ENCODE results near the gene TBL1Y. TPM values are rescaled to one million over a fixed set of nuclear protein-coding genes. Genes with fewer than 3 reads are reported as not detected.

The TBL1Y gene
- polyA plus RNA-seq, 3 donors: not detected

DNA sequence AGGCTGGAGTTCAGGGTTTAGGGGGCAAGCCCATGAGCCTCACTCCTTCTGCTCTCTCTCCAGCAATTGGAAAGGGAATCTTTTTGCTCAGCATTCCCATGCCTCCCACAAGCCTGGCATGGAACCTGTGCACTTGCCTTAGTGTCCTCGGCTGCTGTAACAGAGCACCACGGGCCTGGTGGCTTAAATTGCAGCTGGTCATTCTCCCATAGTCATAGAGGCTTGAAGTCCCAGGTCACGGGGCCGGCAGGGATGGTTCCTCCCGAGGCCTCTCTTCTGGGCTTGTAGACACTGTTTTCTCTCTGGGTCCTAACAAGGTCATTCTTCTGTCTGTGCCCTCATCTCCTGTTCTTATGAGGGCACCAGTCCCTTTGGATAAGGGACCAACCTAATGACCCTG is 57.2 kb downstream of the TBL1Y start:
- Histone ChIP-seq H4K20me1 (ENCODE audit: insufficient read depth, low read length) (no peaks in the 10 kb centered on the region), H3K79me2 (ENCODE audit: insufficient read depth, low read length) (no peaks in the 10 kb centered on the region), H3K4me3 (replicated peaks in 1 of 3; ENCODE audit: low read depth in 2 of 3, low read length in 3 of 3) (no peak overlapping the region), H3K4me1 (ENCODE audit: control insufficient read depth in 1 of 2, insufficient read depth in 2 of 2, low read length in 2 of 2) (no peaks in the 10 kb centered on the region), H3K9me3 (replicated peaks in 1 of 2; ENCODE audit: control insufficient read depth in 1 of 2, insufficient read depth in 1 of 2, low read length in 2 of 2) (no peaks in the 10 kb centered on the region), H3K4me2 (replicated peaks; ENCODE audit: extremely low read depth, low read length, poor library complexity, severe bottlenecking) (no peak overlapping the region), H3K27ac (ENCODE audit: low read depth in 1 of 2, low read length in 2 of 2) (no peak overlapping the region), H3K36me3 (replicated peaks in 1 of 2; ENCODE audit: control insufficient read depth in 1 of 2, insufficient read depth in 2 of 2, low read length in 2 of 2) (no peaks in the 10 kb centered on the region), H2AFZ (ENCODE audit: insufficient read depth, low read depth, low read length, poor library complexity, severe bottlenecking) (no peak overlapping the region), H3K27me3 (ENCODE audit: control insufficient read depth in 2 of 2, insufficient read depth in 2 of 2, low read length in 2 of 2) (no peaks in the 10 kb centered on the region), H3K9ac (ENCODE audit: insufficient read depth, low read length, poor library complexity, severe bottlenecking) (no peak overlapping the region)
- H3K4me3 Mint-ChIP-seq: no peak overlapping the region
- H3K9me3 Mint-ChIP-seq: no peaks in the 10 kb centered on the region
- no peak for DNase-seq
- peaks cover 0 to 6% (median 3%) of the 10 kb centered on the region in 3 donors for H3K27me3 Mint-ChIP-seq (ENCODE audit: low read depth in 3 of 3)
- no peak overlapping the region for H3K27ac Mint-ChIP-seq
- WGBS (ENCODE audit: insufficient coverage): 100% methylated on average over 2 of the region's 5 CpGs
- H3K36me3 Mint-ChIP-seq: no peaks in the 10 kb centered on the region
- H3K4me1 Mint-ChIP-seq: no peaks in the 10 kb centered on the region
- intact Hi-C loops (cut with micrococcal nuclease): loop anchor here in 1 of 2 donors (10.0 kb wide), 1 partner anchor 117 kb away; no protein-coding TSS in a partner anchor
- TF ChIP-seq, protein P1, sequence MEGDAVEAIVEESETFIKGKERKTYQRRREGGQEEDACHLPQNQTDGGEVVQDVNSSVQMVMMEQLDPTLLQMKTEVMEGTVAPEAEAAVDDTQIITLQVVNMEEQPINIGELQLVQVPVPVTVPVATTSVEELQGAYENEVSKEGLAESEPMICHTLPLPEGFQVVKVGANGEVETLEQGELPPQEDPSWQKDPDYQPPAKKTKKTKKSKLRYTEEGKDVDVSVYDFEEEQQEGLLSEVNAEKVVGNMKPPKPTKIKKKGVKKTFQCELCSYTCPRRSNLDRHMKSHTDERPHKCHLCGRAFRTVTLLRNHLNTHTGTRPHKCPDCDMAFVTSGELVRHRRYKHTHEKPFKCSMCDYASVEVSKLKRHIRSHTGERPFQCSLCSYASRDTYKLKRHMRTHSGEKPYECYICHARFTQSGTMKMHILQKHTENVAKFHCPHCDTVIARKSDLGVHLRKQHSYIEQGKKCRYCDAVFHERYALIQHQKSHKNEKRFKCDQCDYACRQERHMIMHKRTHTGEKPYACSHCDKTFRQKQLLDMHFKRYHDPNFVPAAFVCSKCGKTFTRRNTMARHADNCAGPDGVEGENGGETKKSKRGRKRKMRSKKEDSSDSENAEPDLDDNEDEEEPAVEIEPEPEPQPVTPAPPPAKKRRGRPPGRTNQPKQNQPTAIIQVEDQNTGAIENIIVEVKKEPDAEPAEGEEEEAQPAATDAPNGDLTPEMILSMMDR (IDR thresholded peaks at IDR 0.05): no peak

GRCh38 chrY:6968191-6968590 is 57.7 kb downstream of the TBL1Y start:
- no CpG with 5 or more reads among the region's 1 CpG for WGBS (ENCODE audit: insufficient coverage)
- H3K9me3 Mint-ChIP-seq: no peaks in the 10 kb centered on the region

More at GRCh38 chrY:6968191-6968590, 57.7 kb downstream of the TBL1Y start:
- H3K36me3 Mint-ChIP-seq: no peaks in the 10 kb centered on the region
- H3K27ac Mint-ChIP-seq: no peak overlapping the region
- intact Hi-C loops (cut with micrococcal nuclease): loop anchor here in 1 of 2 donors (10.0 kb wide), 1 partner anchor 117 kb away; no protein-coding TSS in a partner anchor
- no peak overlapping the region for H3K4me3 ChIP-seq (replicated peaks in 1 of 3; ENCODE audit: low read depth in 2 of 3, low read length in 3 of 3)
- TF ChIP-seq, protein P1 (IDR thresholded peaks at IDR 0.05): no peak
- H3K4me2 ChIP-seq (replicated peaks; ENCODE audit: extremely low read depth, low read length, poor library complexity, severe bottlenecking): no peak overlapping the region
- no peaks in the 10 kb centered on the region for H3K4me1 ChIP-seq (ENCODE audit: control insufficient read depth in 1 of 2, insufficient read depth in 2 of 2, low read length in 2 of 2)
- no peaks in the 10 kb centered on the region for H3K4me1 Mint-ChIP-seq
- no peak overlapping the region for H3K4me3 Mint-ChIP-seq
- H3K9ac ChIP-seq (ENCODE audit: insufficient read depth, low read length, poor library complexity, severe bottlenecking): no peak overlapping the region
- no peaks in the 10 kb centered on the region for H3K36me3 ChIP-seq (replicated peaks in 1 of 2; ENCODE audit: control insufficient read depth in 1 of 2, insufficient read depth in 2 of 2, low read length in 2 of 2)
- DNase-seq: no peak
- no peak overlapping the region for H3K27ac ChIP-seq (ENCODE audit: low read depth in 1 of 2, low read length in 2 of 2)
- no peaks in the 10 kb centered on the region for H3K9me3 ChIP-seq (replicated peaks in 1 of 2; ENCODE audit: control insufficient read depth in 1 of 2, insufficient read depth in 1 of 2, low read length in 2 of 2)
- no peak overlapping the region for H2AFZ ChIP-seq (ENCODE audit: insufficient read depth, low read depth, low read length, poor library complexity, severe bottlenecking)
- H3K27me3 Mint-ChIP-seq (ENCODE audit: low read depth in 3 of 3): peaks cover 0 to 6% (median 3%) of the 10 kb centered on the region in 3 donors
- no peaks in the 10 kb centered on the region for H4K20me1 ChIP-seq (ENCODE audit: insufficient read depth, low read length)
- H3K79me2 ChIP-seq (ENCODE audit: insufficient read depth, low read length): no peaks in the 10 kb centered on the region
- H3K27me3 ChIP-seq (ENCODE audit: control insufficient read depth in 2 of 2, insufficient read depth in 2 of 2, low read length in 2 of 2): no peaks in the 10 kb centered on the region

Measured in CD14-positive monocyte (primary cell).